NB4 (cell line): Measurements from ENCODE around the gene CCDC97.

Source experiments
- MYC ChIP-seq: IDR thresholded peaks from 2 replicates; pipeline ENCODE4 v1.6.1; 2011; ENCODE audit warnings: low read depth, low read length
- POLR2A ChIP-seq: IDR thresholded peaks from 2 replicates; pipeline ENCODE4 v1.6.1; 2011; ENCODE audit warnings: mild to moderate bottlenecking; ENCODE audit not compliant: insufficient read length; ENCODE audit errors: extremely low read depth
- TF ChIP-seq, protein P1 (sequence below): IDR thresholded peaks from one replicate; pipeline ENCODE4 v1.5.1; 2012; ENCODE audit warnings: low read depth, low read length
- TF ChIP-seq, protein P2 (sequence below): IDR thresholded peaks from 2 replicates; pipeline ENCODE4 v1.6.1; 2011; ENCODE audit warnings: low read depth, low read length

DNA sequence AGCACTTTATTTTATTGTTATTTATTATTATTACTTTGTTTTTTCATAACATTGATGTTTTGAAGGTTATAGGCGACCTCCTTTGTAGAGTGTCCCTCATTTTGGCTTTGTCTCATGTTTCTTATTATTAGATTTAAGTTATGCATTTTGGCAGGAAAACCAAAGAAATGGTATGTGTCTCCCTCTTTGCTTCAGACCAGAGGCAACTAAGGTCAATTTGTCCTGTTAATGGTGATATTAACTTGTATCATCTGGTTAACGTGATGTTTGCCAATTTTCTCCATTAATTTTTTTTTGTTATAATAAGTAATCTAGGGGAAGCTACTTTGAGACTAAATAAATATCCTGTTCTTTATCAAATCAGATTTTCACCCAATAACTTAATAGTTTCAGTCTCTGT, 62.5 kb downstream of the CCDC97 start:
- TF ChIP-seq, protein P1, sequence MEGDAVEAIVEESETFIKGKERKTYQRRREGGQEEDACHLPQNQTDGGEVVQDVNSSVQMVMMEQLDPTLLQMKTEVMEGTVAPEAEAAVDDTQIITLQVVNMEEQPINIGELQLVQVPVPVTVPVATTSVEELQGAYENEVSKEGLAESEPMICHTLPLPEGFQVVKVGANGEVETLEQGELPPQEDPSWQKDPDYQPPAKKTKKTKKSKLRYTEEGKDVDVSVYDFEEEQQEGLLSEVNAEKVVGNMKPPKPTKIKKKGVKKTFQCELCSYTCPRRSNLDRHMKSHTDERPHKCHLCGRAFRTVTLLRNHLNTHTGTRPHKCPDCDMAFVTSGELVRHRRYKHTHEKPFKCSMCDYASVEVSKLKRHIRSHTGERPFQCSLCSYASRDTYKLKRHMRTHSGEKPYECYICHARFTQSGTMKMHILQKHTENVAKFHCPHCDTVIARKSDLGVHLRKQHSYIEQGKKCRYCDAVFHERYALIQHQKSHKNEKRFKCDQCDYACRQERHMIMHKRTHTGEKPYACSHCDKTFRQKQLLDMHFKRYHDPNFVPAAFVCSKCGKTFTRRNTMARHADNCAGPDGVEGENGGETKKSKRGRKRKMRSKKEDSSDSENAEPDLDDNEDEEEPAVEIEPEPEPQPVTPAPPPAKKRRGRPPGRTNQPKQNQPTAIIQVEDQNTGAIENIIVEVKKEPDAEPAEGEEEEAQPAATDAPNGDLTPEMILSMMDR = no peak
- no peak for TF ChIP-seq POLR2A
- TF ChIP-seq MYC = no peak
- TF ChIP-seq, protein P2, sequence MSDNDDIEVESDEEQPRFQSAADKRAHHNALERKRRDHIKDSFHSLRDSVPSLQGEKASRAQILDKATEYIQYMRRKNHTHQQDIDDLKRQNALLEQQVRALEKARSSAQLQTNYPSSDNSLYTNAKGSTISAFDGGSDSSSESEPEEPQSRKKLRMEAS = no peak
